GM18498 (cell line): ENCODE results near the gene PLA2G2C.
"Not testable (repeated sequence)": the region's sequence is repeated elsewhere in the genome, so short reads cannot be mapped to it uniquely, and the experiment has no call there.

Experiments
- ATAC-seq: cut with Tn5 transposase; IDR thresholded peaks from one replicate; pipeline ENCODE4 v1.9.1; 2021; ENCODE audit warnings: mild to moderate bottlenecking, moderate library complexity; ENCODE audit not compliant: unreplicated experiment

The PLA2G2C gene, protein sequence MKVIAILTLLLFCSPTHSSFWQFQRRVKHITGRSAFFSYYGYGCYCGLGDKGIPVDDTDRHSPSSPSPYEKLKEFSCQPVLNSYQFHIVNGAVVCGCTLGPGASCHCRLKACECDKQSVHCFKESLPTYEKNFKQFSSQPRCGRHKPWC

DNA sequence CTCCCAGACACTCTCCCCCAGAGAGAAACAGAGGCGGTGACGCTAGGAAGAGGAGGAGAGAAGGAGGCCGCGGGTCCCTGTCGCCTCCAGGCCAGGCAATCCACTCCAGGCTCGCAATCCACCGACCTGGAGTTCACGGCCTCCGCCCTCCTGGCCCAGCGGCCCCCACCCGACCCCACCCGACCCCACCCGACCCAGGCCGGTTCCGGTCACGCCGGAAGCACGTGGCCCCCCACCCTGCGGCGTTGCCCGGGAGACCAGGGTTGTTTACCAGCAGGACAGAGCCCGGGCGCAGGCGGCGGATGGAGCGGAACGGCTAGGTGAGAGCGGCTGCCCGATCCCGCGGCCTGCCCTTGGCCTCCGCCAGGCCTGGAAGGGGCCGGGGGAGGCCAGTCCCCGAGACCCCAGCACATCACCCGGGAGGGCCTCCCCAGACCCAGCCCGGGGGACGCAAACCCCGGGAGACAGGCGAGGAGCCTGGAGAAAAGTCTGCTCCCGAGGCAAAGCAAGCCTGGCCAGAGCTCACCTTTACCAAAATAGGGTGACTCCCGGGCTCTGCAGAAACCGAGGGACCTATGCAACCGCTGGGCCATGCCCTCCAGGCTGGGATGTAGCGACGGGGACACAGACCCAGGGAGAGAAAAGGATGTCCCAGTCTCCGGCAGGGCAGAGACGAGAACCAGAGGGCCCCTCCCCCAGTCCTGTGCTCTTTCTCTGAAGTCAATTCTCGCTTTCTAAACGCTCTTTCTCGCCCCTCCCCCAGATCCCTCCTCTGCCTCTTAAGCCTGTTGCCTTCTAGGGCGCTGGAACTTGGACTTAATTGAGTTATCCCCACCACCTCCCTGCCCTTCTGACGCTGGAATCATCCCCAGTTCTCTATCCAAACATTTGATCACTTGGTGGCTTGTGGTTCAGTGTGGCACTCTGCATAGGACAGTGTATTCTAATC lies at the start of gene PLA2G2C, which contains the start of gene UBXN10:
Gene PLA2G2C, minus strand, starts transcription at position 685 of the 949 bp plus-strand sequence. CDS start 9,155 bp downstream, outside the sequence.
Gene UBXN10, plus strand, starts transcription at position 263 of the 949 bp plus-strand sequence. CDS start 4,466 bp downstream, outside the sequence.
- peak; percentile 43 for ATAC-seq

DNA sequence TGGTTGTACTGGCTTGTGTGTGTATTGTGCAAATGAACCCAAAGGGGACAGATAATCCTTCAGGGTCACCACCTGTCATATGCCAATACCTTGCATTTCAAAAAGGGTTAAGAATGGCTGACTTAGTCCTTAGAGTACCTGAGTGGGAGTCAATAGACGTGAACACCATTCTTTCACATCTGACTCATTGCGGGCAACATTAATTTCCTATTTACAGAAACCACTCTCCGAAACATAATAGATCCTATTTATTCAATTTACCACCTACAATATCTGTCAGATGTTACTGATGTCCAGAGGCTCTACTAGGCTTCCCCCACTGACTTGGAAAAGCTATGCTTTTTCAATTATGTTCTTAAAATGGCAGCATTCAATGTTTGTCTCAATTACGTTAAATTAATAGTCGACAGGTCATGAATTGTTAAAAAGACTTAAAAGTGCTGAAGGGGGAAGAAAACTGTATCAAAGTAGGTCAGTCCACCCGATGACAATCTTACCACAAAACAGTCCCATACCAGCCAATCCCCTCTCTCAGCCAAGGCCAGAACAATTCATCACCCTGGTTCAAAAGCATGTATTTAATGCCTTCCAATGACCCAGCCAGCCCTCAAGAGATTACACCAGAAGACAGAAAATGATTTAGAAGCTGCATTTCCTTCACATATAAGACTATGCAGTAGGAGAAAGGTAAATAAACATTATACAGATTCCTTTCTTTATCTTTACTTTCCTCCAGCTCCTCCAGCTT lies 48.6 kb upstream of the PLA2G2C start:
- ATAC-seq = no peak

DNA sequence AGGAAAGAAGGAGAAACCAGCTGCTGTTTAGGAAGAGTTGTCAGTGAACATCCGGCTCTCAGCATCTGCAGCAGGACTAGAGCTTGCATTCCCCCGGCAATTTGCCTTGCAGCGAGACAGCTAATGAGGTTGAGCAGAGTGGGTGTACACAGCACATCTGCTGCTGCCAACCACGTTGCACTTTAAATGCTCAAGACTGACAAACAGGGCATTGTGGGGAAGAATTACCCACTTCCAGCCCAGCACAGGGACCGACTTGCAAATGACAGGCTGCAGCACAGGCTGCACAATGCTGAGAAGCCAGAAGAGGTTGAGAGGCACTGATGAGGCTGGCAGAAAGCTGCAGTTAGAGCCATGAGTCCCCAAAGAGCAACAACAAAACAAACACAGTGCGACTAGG lies 47.5 kb upstream of the PLA2G2C start:
- ATAC-seq = no peak

DNA sequence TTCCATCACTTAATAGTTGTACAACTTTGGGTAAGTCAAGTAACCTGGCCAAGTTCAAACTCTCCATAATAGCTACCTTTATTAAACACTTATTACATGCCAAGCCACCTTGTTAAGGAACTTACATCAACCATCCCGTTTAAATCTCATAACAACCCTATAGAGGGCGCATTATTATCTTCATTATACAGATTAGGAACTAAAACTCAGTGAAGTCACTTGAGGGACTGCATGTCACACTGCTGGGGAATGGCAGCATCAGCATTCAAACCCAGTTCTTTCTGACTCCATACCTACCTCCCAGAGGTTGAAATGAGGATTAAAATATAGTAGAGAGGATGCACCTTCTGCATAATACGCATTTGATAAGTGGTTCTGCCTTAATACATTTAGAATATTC lies 47.1 kb upstream of the PLA2G2C start:
- no peak for ATAC-seq

DNA sequence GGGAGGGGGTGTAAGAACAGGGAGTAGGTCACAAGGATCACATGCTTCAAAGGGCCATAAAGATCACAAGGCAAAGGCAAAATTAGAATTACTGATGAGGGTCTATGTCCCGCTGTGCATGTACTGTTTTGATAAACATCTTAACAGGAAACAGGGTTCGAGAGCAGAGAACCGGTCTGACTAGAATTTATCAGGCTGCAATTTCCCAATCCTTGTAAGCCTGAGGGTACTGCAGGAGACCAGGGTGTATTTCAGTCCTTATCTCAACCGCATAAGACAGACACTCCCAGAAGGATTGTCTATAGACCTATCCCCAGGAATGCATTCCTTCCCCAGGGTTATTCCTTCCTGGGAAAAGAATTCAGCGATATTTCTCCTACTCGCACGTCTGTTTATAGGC lies 46.2 kb upstream of the PLA2G2C start:
- not testable (repeated sequence) for ATAC-seq

GRCh38 chr1:20229171-20229570 lies 42.9 kb upstream of the PLA2G2C start:
- ATAC-seq = no peak

DNA sequence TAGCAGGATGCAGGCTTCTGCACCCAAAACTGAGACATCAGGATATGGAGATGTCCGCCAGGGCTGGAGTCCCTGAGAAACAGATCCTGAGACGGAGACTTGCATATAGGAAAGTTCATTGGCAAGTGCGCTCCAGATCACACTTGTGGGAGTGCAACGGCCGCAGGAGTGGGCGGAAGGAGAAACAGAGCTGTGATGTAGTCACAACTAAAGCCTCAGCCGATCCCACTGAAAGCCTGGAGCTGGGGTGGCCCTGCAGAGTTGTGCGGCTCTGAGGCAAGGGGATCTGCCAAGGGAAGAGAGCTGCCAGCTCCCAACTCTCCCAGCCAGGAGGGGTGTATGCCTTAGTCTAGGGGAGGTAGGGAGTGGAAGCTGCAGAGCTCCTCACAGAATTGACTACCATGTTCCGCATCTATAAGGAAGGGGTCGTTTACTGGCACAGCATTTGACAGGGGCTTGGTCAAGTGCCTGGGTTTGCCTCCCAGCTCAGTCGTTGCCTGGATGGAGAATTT lies 42.1 kb upstream of the PLA2G2C start:
- no peak for ATAC-seq

DNA sequence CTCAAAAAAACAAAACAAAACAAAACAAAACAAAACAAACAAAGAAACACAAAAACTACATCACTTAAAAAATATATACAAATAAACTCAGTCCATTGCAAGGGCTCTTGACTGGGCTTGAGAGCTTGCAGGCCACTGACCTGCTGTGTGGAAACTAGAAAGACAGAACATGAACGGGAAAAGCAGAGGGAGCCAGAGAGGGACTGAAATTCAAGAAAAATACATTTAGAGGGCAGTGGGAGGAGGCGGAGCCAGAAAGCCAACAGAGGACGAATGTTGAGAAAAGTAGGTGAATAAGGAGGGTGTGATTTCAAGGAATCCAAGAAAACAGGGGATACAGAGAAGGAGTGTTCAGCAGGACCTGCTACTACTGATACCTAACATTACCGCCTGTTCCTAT lies 41.4 kb upstream of the PLA2G2C start:
- ATAC-seq = no peak

DNA sequence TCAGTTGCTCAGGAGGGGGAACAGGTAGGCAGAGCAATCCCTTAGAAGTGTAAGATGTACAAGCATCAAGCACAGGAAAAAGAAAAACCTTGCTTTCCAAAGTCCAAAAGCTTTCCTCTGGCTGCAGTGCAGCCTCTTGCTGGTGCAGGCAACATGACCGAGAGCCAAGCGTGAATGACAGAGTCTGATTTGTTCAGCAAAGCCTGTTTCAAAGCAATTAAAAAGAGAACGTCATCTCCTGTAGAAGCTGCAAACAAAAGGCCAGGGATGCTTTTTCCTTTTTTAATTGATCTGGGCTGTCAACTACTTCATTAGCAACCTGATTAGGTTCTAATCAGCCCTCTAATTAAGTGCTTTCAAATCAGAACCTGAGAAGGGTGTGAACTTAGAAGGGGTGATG lies 38.2 kb upstream of the PLA2G2C start:
- ATAC-seq = no peak

GRCh38 chr1:20223551-20224419 lies 37.5 kb upstream of the PLA2G2C start:
- ATAC-seq = no peak

GRCh38 chr1:20223106-20223505 lies 36.8 kb upstream of the PLA2G2C start:
- ATAC-seq = no peak

GRCh38 chr1:20220036-20220435 lies 33.7 kb upstream of the PLA2G2C start:
- no peak for ATAC-seq

GRCh38 chr1:20219053-20219452 lies 32.7 kb upstream of the PLA2G2C start:
- not testable (repeated sequence) for ATAC-seq

DNA sequence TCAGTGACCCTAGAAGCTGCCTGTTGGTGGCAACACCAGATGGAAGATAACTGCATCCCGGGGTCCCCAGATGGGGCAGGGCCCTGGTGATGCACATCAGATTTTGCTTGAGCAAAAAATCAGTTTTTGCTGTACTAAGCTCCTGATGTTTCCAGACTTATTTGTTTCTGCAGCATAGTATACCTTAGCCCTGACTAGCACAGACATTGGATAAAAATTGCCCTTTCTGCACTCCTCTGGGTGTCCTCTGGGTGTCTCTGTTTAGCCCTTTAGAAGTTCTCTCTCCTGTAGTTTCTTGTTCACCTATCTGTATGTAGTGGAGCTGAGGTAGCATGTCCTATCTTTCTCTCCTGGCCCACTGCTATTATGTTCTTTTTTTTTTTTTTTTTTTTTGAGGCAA lies 30.3 kb upstream of the PLA2G2C start:
- peak; percentile 53 for ATAC-seq

- ATAC-seq = no peak
These were observed 29.4 kb upstream of the PLA2G2C start for GRCh38 chr1:20215716-20216115.

GRCh38 chr1:20212685-20213331 lies 26.5 kb upstream of the PLA2G2C start:
- ATAC-seq = no peak

GRCh38 chr1:20212085-20212684 lies 25.9 kb upstream of the PLA2G2C start:
- no peak for ATAC-seq

GRCh38 chr1:20211511-20211931 lies 25.2 kb upstream of the PLA2G2C start:
- no peak for ATAC-seq

GRCh38 chr1:20210736-20211460 lies 24.6 kb upstream of the PLA2G2C start:
- no peak for ATAC-seq
